ENCODE results near the gene GASK1A.

- TF ChIP-seq YY1 (IDR thresholded peaks at IDR 0.05; ENCODE audit: low read depth, low read length) (no peak), EZH2 (IDR thresholded peaks at IDR 0.05; ENCODE audit: borderline replicate concordance, control insufficient read depth, low read depth, low read length) (no peak), EP300 (IDR thresholded peaks at IDR 0.05; ENCODE audit: borderline replicate concordance in 1 of 2, control insufficient read depth in 1 of 2, low read depth in 2 of 2, low read length in 2 of 2) (no peak), IRF5 (IDR thresholded peaks at IDR 0.05; ENCODE audit: borderline replicate concordance) (no peak), SUZ12 (IDR thresholded peaks at IDR 0.05; ENCODE audit: unreplicated experiment) (no peak)
These were observed 30.4 kb downstream of the GASK1A start for GRCh38 chr3:43009547-43009946.

Measured in GM12878 (cell line).